ENCODE results near the gene PRELID1.

PRELID1 gene

DNA sequence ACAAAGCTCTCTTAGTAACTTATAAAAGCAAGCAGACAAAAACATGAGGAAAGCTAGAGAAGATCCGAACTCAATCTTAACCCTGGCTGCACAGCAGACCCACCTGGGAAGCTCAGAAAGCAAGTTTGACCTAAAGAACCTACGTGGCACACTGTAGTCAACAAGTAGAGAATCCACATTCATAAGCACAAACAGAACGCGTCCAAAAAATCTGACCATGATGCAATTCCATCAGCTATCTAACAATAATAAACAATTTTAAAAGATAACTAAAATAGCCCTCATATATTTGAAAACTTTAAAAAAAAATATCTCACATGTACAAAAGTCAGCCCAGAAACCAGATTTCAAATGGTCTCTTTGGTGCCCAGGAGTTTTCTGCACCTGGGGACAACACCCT lies 43.2 kb downstream of the PRELID1 start:
- no peak for DNase-seq (ENCODE audit: low read depth)
- TF ChIP-seq CTCF (IDR thresholded peaks at IDR 0.05; ENCODE audit: low read length, missing control alignments): no peak
- no peak overlapping the region for H3K4me3 ChIP-seq (replicated peaks; ENCODE audit: low read depth, low read length)

GRCh38 chr5:177347699-177348098 lies 44.1 kb downstream of the PRELID1 start:
- TF ChIP-seq CTCF (IDR thresholded peaks at IDR 0.05; ENCODE audit: low read length, missing control alignments): no peak
- no peak overlapping the region for H3K4me3 ChIP-seq (replicated peaks; ENCODE audit: low read depth, low read length)
- no peak for DNase-seq (ENCODE audit: low read depth)

- no peak for TF ChIP-seq CTCF (IDR thresholded peaks at IDR 0.05; ENCODE audit: low read length, missing control alignments)
- no peak for DNase-seq (ENCODE audit: low read depth)
- H3K4me3 ChIP-seq (replicated peaks; ENCODE audit: low read depth, low read length): no peak overlapping the region
These were observed 45.7 kb downstream of the PRELID1 start for GRCh38 chr5:177349362-177349647.

GRCh38 chr5:177349762-177350161 lies 46.2 kb downstream of the PRELID1 start:
- no peak for TF ChIP-seq CTCF (IDR thresholded peaks at IDR 0.05; ENCODE audit: low read length, missing control alignments)
- no peak for DNase-seq (ENCODE audit: low read depth)
- H3K4me3 ChIP-seq (replicated peaks; ENCODE audit: low read depth, low read length): peak overlapping the region; percentile 11

- TF ChIP-seq CTCF (IDR thresholded peaks at IDR 0.05; ENCODE audit: low read length, missing control alignments): no peak
- no peak for DNase-seq (ENCODE audit: low read depth)
- H3K4me3 ChIP-seq (replicated peaks; ENCODE audit: low read depth, low read length): peak overlapping the region; percentile 100
These were observed 47.3 kb downstream of the PRELID1 start for GRCh38 chr5:177350776-177351391.

DNA sequence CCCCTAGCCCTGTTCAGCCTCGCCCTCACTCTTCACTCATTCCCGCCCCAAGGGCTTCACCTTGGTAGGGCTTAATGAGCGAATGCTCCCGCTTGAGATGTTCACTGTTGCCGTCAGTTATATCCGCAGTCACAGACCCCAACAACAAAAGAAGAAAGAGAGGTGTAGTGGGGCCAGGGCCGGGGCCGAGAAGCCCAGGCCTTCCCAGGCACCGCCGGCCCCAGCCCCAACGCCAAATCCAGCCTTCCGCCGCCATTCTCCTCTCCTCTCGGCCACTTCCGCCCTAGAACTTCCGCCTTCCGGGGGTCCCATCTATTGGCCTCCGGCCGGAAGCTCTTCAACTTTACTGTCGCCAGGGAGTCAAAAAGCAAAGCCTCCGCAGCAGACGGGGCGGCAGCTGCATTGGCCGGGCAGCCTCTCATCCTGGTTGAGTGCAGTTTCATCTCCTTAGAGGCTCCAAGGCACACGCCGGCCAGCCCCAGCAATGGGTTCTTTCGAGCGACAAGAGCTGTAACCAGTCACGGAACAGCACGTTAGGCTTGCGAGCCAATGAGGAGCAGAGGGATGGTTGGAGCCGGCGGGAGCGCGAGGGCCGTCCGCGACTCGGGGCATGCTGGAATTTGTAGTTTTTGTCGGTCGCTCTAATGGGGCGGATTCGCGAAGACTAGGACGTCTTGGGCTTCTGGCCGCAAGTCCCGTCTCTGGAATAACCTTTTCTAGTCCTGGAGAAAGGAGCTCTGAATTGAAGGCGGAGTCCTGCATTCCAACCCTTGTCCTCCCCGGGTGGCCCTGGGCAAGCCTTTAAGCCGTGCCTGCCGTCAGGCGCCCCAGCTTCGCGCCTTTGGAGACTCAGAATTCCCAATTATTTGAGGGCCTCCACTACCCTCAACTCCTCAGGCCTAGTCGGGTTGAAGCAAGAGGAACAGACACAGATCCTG lies 48.1 kb downstream of the PRELID1 start, which contains the start of gene LMAN2:
Gene LMAN2, minus strand, starts transcription at position 277 of the 938 bp plus-strand sequence. Its CDS starts 21 bp downstream, at position 256.
- peak within 1 kb of the TSS; percentile 100 for H3K4me3 ChIP-seq (replicated peaks; ENCODE audit: low read depth, low read length)
- DNase-seq (ENCODE audit: low read depth): peak; percentile 97
- TF ChIP-seq CTCF (IDR thresholded peaks at IDR 0.05; ENCODE audit: low read length, missing control alignments): no peak

Measured in fibroblast of pulmonary artery (primary cell).